Fibroblast of pulmonary artery (primary cell): ENCODE data around the gene RPS21.

ENCODE experiments used
- DNase-seq: peaks from one replicate; pipeline ENCODE4 v3.0.0-alpha.2; 2010; ENCODE audit warnings: low read depth
- H3K4me3 ChIP-seq: replicated peaks from 2 replicates; pipeline ENCODE4 v1.5.1; 2011; ENCODE audit warnings: low read depth, mild to moderate bottlenecking, control low read depth, low read length, moderate library complexity
- TF ChIP-seq, protein P1 (sequence below): IDR thresholded peaks from 2 replicates; pipeline ENCODE4 v1.5.1; 2011; ENCODE audit warnings: mild to moderate bottlenecking, control low read depth, low read length, inconsistent platforms; ENCODE audit errors: missing control alignments

The RPS21 gene

DNA sequence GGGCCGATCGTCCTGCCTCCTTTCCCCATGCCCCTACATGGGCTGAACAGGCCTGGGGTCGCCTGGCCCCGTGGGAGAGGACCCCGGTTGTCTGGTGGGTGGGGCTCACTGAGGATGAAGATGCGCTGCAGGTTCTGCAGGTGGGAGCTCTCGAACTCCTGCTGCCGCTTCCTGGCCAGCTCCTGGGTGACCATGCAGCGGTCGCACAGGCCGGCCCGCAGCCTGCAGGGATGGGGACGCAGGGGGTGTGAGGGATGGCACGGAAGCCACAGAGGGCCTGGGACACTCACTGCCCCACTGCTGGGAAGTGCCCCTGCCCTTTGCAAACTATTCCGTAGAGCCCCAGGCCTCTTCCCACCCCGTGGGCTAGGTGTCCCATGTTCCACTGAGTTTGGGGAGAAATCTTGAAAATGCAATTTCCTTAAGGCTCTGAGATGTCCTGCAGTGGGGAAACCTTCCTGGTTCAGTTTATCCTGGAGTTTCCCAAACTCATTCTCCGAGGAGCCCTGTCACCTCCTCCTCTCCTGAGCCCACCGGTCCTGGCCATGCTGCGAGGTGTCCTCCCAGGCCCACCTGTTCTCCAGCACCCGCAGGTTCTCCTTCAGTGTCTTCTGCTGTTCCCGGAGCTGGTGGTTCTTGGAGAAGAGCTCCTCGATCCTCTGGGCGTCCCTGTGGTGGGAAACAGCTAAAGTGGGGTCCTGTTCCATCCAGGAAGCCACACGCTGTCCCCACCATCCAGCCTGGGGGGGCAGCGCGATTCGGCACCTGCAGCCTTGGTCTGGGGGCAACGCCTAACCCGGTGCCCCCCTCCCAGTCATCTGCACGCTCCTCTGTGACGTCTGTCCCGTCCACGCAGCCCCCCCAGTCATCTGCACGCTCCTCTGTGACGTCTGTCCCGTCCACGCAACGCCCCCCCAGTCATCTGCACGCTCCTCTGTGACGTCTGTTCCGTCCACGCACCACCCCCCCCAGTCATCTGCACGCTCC is 30.0 kb downstream of the RPS21 start:
- no peak overlapping the region for H3K4me3 ChIP-seq
- TF ChIP-seq, protein P1, sequence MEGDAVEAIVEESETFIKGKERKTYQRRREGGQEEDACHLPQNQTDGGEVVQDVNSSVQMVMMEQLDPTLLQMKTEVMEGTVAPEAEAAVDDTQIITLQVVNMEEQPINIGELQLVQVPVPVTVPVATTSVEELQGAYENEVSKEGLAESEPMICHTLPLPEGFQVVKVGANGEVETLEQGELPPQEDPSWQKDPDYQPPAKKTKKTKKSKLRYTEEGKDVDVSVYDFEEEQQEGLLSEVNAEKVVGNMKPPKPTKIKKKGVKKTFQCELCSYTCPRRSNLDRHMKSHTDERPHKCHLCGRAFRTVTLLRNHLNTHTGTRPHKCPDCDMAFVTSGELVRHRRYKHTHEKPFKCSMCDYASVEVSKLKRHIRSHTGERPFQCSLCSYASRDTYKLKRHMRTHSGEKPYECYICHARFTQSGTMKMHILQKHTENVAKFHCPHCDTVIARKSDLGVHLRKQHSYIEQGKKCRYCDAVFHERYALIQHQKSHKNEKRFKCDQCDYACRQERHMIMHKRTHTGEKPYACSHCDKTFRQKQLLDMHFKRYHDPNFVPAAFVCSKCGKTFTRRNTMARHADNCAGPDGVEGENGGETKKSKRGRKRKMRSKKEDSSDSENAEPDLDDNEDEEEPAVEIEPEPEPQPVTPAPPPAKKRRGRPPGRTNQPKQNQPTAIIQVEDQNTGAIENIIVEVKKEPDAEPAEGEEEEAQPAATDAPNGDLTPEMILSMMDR = no peak
- DNase-seq = no peak

- DNase-seq = no peak
- H3K4me3 ChIP-seq = no peak overlapping the region
- TF ChIP-seq, protein P1 = no peak
Observed at GRCh38 chr20:62417981-62418708, 31.2 kb downstream of the RPS21 start.

- TF ChIP-seq, protein P1 = no peak
Observed at GRCh38 chr20:62418709-62419487, 32.0 kb downstream of the RPS21 start.

GRCh38 chr20:62419759-62420158 is 32.9 kb downstream of the RPS21 start:
- DNase-seq = no peak
- TF ChIP-seq, protein P1 = no peak
- no peak overlapping the region for H3K4me3 ChIP-seq

More at GRCh38 chr20:62418709-62419487, 32.0 kb downstream of the RPS21 start:
- no peak overlapping the region for H3K4me3 ChIP-seq
- no peak for DNase-seq

DNA sequence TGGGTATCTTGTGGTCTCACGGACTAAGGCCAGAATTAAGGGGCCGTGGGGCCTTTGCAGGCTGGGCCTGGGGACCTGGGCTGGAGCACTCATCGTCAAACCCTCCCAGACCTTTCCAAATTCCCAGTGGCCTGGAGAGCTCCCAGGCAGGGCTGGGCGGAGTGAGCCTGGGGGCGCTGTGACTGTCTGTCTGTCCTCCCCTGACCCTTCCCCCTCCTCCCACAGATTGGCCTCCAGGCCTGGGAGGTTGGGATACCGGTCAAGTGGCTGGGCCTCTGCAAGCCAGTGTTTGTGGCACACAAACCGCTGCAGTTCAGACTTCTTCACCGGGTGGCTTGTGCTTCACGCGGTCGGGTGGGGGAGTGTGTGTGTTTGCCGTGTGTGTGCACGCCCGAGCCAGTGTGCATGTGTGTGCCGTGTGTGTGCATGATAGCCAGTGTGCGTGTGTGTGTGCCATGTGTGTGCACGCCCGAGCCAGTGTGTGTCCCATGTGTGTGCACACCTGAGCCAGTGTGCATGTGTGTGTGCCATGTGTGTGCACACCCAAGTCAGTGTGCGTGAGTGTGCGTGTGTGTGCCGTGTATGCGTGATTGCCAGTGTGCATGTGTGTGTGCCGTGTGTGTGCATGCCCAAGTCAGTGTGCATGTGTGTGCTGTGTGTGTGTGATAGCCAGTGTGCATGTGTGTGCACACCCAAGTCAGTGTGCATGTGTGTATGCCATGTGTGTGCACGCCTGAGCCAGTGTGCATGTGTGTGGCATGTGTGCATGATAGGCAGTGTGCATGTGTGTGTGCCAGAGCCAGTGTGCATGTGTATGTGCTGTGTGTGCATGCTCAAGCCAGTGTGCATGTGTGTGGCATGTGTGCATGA is 34.2 kb downstream of the RPS21 start:
- no peak overlapping the region for H3K4me3 ChIP-seq
- TF ChIP-seq, protein P1 = no peak
- no peak for DNase-seq

GRCh38 chr20:62421716-62421990 is 34.8 kb downstream of the RPS21 start:
- H3K4me3 ChIP-seq = no peak overlapping the region
- TF ChIP-seq, protein P1 = no peak
- DNase-seq = no peak
